ENCODE measurements around the gene EPN1. TPM values are rescaled to one million over a fixed set of nuclear protein-coding genes. Genes with fewer than 3 reads are reported as not detected.

Gene EPN1
- total and polyA plus RNA-seq, 9 of the 15 experiments (the other 6 are each of a cell fraction or from before 2014, with no cell fraction given): 0.08 to 138 (median 12.7) TPM

- no peak for TF ChIP-seq SMARCA5 (IDR thresholded peaks at IDR 0.05)
- peak; percentile 47; the same call in 1 of the 2 replicates for TF ChIP-seq ARID4B (CRISPR knock-in tag; IDR thresholded peaks at IDR 0.05)
- TF ChIP-seq L3MBTL2 (IDR thresholded peaks at IDR 0.05): 0 out of 2 replicates have a peak, but pooled peaks have one; percentile 35
- TF ChIP-seq SNIP1 (IDR thresholded peaks at IDR 0.05; ENCODE audit: low read depth): no peak
Measured at GRCh38 chr19:55647732-55648584, 27.1 kb upstream of the EPN1 start, which contains the start of gene CCDC106 (continued).
